ENCODE measurements around the gene RIMKLA. TPM values are rescaled to one million over a fixed set of nuclear protein-coding genes. Genes with fewer than 3 reads are reported as not detected.

The RIMKLA gene
- total RNA-seq, 2 donors from 2014 or later = 14.3 to 30.9 TPM

- intact Hi-C loops (cut with DNase I) = no loop called here
- H3K27ac ChIP-seq = no peak overlapping the region
- no peaks in the 10 kb centered on the region for H3K9me3 ChIP-seq
- no peak overlapping the region for H3K9ac ChIP-seq (ENCODE audit: low read depth in 2 of 2, low read length in 2 of 2)
- no peak for TF ChIP-seq CTCF (IDR thresholded peaks at IDR 0.05)
- no peaks in the 10 kb centered on the region for H3K36me3 ChIP-seq
- H3K4me3 ChIP-seq = no peak overlapping the region
- DNase-seq = no peak
- no peaks in the 10 kb centered on the region for H3K27me3 ChIP-seq
- no peaks in the 10 kb centered on the region for H3K4me1 ChIP-seq
These were observed 34.2 kb downstream of the RIMKLA start for GRCh38 chr1:42414551-42415496.

GRCh38 chr1:42417166-42417565, 36.6 kb downstream of the RIMKLA start:
- H3K9me3 ChIP-seq = no peaks in the 10 kb centered on the region
- H3K4me3 ChIP-seq = no peak overlapping the region
- H3K9ac ChIP-seq (ENCODE audit: low read depth in 2 of 2, low read length in 2 of 2) = no peak overlapping the region
- H3K27me3 ChIP-seq = no peaks in the 10 kb centered on the region
- no peak for DNase-seq
- H3K27ac ChIP-seq = no peak overlapping the region
- no peaks in the 10 kb centered on the region for H3K36me3 ChIP-seq
- no peaks in the 10 kb centered on the region for H3K4me1 ChIP-seq
- intact Hi-C loops (cut with DNase I) = no loop called here
- no peak for TF ChIP-seq CTCF (IDR thresholded peaks at IDR 0.05)

- no peaks in the 10 kb centered on the region for H3K4me1 ChIP-seq
- no peaks in the 10 kb centered on the region for H3K36me3 ChIP-seq
- H3K27me3 ChIP-seq = no peaks in the 10 kb centered on the region
- no peak overlapping the region for H3K27ac ChIP-seq
- no peaks in the 10 kb centered on the region for H3K9me3 ChIP-seq
- DNase-seq = no peak
- H3K9ac ChIP-seq (ENCODE audit: low read depth in 2 of 2, low read length in 2 of 2) = no peak overlapping the region
- no peak for TF ChIP-seq CTCF (IDR thresholded peaks at IDR 0.05)
- H3K4me3 ChIP-seq = no peak overlapping the region
- intact Hi-C loops (cut with DNase I) = no loop called here
These were observed 37.9 kb downstream of the RIMKLA start for GRCh38 chr1:42418516-42418915.

GRCh38 chr1:42419126-42419821, 38.7 kb downstream of the RIMKLA start:
- no peaks in the 10 kb centered on the region for H3K27me3 ChIP-seq
- intact Hi-C loops (cut with DNase I) = no loop called here
- H3K36me3 ChIP-seq = no peaks in the 10 kb centered on the region
- no peaks in the 10 kb centered on the region for H3K9me3 ChIP-seq
- TF ChIP-seq CTCF (IDR thresholded peaks at IDR 0.05) = no peak
- DNase-seq = no peak
- H3K27ac ChIP-seq = no peak overlapping the region
- H3K4me3 ChIP-seq = no peak overlapping the region
- H3K9ac ChIP-seq (ENCODE audit: low read depth in 2 of 2, low read length in 2 of 2) = no peak overlapping the region
- no peaks in the 10 kb centered on the region for H3K4me1 ChIP-seq

GRCh38 chr1:42420121-42420520, 39.5 kb downstream of the RIMKLA start:
- H3K4me3 ChIP-seq = no peak overlapping the region
- TF ChIP-seq CTCF (IDR thresholded peaks at IDR 0.05) = no peak
- intact Hi-C loops (cut with DNase I) = no loop called here
- DNase-seq = no peak
- no peaks in the 10 kb centered on the region for H3K9me3 ChIP-seq
- H3K27ac ChIP-seq = no peak overlapping the region
- no peaks in the 10 kb centered on the region for H3K27me3 ChIP-seq
- H3K4me1 ChIP-seq = no peaks in the 10 kb centered on the region
- no peak overlapping the region for H3K9ac ChIP-seq (ENCODE audit: low read depth in 2 of 2, low read length in 2 of 2)
- H3K36me3 ChIP-seq = no peaks in the 10 kb centered on the region
